ENCODE results near the gene TDP1. TPM values are rescaled to one million over a fixed set of nuclear protein-coding genes. Genes with fewer than 3 reads are reported as not detected.

The TDP1 gene
- total RNA-seq, 6 donors from 2014 or later: 6.4 to 33.5 (median 13.5) TPM

- ATAC-seq (ENCODE audit: low FRiP score in 2 of 2) (no peak), DNase-seq (no peak)
- peaks cover 10 to 27% (median 12%) of the 10 kb centered on the region in 4 donors for H3K4me1 ChIP-seq
- no peak overlapping the region for H3K27ac ChIP-seq
- no peaks in the 10 kb centered on the region for H3K27me3 ChIP-seq
- H3K9me3 ChIP-seq: no peaks in the 10 kb centered on the region
- no peak overlapping the region for H3K4me3 ChIP-seq
- 88 to 91% methylated on average over 3 of the region's 3 CpGs for WGBS, 2 donors
- no peak for TF ChIP-seq CTCF (IDR thresholded peaks at IDR 0.05)
- H3K36me3 ChIP-seq: peaks cover 0 to 17% (median 2%) of the 10 kb centered on the region in 4 donors
Measured at GRCh38 chr14:89960914-89961313, 5.2 kb downstream of the TDP1 start.

- Histone ChIP-seq H3K4me3 (no peak overlapping the region), H3K9me3 (no peaks in the 10 kb centered on the region)
- WGBS, 2 donors: 68 to 88% methylated on average over 10 of the region's 10 CpGs
Measured at GRCh38 chr14:89963288-89963978, 7.7 kb downstream of the TDP1 start.

GRCh38 chr14:89965839-89966238 lies 10.1 kb downstream of the TDP1 start:
- no peak for DNase-seq
- TF ChIP-seq CTCF (IDR thresholded peaks at IDR 0.05) (no peak), POLR2AphosphoS5 (IDR thresholded peaks at IDR 0.05) (no peak), EP300 (IDR thresholded peaks at IDR 0.05) (no peak), POLR2A (IDR thresholded peaks at IDR 0.05) (no peak)
- 97 to 100% methylated on average over 1 of the region's 1 CpG for WGBS, 2 donors
- Histone ChIP-seq H3K4me3 (no peak overlapping the region), H3K36me3 (peaks cover 0 to 41% (median 10%) of the 10 kb centered on the region in 4 donors), H3K27me3 (no peaks in the 10 kb centered on the region), H3K27ac (no peak overlapping the region), H3K9me3 (no peaks in the 10 kb centered on the region), H3K4me1 (no peaks in the 10 kb centered on the region)
- no peak for ATAC-seq (ENCODE audit: low FRiP score in 2 of 2)

More at GRCh38 chr14:89963288-89963978, 7.7 kb downstream of the TDP1 start:
- H3K36me3 ChIP-seq: peaks cover 0 to 34% (median 6%) of the 10 kb centered on the region in 4 donors
- peaks cover 0 to 4% (median 0%) of the 10 kb centered on the region in 4 donors for H3K4me1 ChIP-seq
- no peak for TF ChIP-seq POLR2A (IDR thresholded peaks at IDR 0.05)
- TF ChIP-seq POLR2AphosphoS5 (IDR thresholded peaks at IDR 0.05): no peak
- no peak for TF ChIP-seq EP300 (IDR thresholded peaks at IDR 0.05)
- no peak for TF ChIP-seq CTCF (IDR thresholded peaks at IDR 0.05)
- H3K27ac ChIP-seq: no peak overlapping the region
- DNase-seq (no peak), ATAC-seq (ENCODE audit: low FRiP score in 2 of 2) (peak; percentile 44 to 88)
- H3K27me3 ChIP-seq: no peaks in the 10 kb centered on the region

- Histone ChIP-seq H3K4me3 (no peak overlapping the region), H3K9me3 (no peaks in the 10 kb centered on the region), H3K4me1 (no peaks in the 10 kb centered on the region), H3K27me3 (no peaks in the 10 kb centered on the region), H3K27ac (no peak overlapping the region), H3K36me3 (peaks cover 0 to 38% (median 14%) of the 10 kb centered on the region in 4 donors)
- ATAC-seq (ENCODE audit: low FRiP score in 2 of 2) (peak; percentile 78 to 88), DNase-seq (peak in 1 of 2 donors; percentile 66)
- 57 to 63% methylated on average over 7 of the region's 7 CpGs for WGBS, 2 donors
- TF ChIP-seq POLR2AphosphoS5 (IDR thresholded peaks at IDR 0.05): no peak
- peak; percentile 61 to 79 (median 70) for TF ChIP-seq CTCF (IDR thresholded peaks at IDR 0.05)
- TF ChIP-seq POLR2A (IDR thresholded peaks at IDR 0.05): no peak
- no peak for TF ChIP-seq EP300 (IDR thresholded peaks at IDR 0.05)
Measured at GRCh38 chr14:89973234-89973823, 17.6 kb downstream of the TDP1 start.
